ENCODE measurements around the gene POLD4.

The POLD4 gene

DNA sequence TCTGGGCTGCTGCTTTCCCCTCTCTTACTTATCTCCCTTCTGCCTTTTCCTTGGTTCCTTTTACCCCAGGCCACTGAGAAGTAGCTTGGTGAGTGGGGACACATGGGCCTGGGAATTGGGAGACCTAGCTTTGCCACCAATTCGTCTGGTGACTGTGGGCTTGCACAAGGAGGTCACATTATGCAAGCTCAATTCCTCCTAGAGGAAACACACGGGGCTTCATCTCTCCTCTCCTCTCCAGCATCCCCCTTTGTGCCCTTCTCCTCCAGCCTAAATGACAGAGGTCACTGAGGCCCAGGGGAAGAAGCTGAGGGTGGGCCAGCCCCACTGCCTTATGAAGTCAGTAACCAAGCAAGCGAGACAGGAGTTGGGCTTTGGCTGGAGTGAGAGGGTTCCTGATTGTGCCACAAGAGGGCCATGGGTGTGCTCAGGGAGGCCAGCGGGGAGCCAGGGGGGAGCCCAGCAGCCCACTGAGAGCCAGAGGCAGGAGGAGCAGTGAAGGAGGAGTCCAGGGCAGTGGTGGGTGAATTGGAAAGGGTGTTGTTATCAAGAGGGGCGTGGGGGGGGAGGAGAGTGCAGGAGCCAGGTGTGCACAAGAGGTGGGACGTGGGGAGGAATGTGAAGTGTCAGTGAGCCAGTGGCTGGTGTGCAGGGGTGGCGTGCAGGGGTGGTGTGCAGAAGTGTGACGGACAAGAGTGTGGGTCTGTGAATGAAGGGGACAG is 18.0 kb upstream of the POLD4 start:
- no peak for DNase-seq (ENCODE audit: low read depth in 2 of 2)

DNA sequence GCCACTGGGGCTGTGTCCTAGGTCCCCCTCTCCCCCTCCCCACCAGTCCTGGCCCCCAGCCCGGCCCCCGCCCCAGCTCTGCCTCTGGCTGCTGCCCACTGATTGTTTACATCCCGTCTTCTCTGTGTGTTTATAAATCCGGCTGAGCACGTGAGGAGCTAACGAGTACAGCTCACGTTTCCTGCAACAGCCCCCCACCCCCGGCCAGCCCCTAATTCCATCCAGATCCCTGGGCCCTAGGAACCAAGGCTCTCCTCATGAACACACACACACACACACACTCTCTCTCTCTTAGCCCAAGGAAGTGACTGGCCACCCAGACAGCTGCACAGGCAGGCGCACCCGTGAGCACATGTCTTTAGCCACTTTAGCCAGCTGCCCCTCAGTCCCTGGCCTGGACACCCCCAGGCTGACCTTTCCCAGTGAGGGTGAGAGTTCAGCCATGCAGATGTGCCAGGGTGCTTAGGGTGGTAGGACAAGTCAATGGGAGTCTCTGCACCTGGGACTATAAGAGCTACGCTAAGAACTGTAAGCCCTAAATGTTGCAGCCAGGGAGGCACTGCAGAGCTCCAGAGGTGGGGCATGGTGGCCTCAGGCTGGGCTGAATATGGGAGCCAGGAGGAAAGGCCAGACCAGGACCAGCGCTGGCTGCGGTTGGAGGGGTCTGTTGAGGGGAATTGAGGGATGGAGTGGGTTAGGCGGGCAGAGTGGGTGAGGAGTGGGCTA is 17.2 kb upstream of the POLD4 start:
- DNase-seq (ENCODE audit: low read depth in 2 of 2), result no peak

DNA sequence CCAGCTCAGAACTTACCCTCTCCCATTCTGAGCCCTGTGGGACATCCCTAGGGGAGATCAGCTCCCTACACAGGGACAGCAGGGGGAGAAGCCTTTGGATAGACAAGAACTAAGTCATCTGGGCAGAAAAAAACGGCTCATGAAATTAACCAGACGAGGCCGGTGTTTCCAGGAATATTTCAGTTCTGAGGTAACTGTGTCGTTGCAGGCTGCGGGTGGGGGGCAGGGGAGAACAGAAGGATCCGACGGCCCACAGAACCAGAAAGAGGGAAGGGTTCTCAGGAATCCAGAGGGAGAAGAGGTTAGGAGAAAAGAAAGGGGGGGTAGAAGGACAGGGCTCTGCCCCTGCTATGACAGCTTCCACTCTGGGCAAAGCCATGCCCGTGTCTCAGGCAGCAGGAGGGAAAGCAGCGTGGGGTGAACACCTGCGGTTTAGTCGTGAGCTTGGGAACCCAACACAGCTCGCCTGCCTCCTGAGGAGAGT is 16.5 kb upstream of the POLD4 start:
- no peak for DNase-seq (ENCODE audit: low read depth in 2 of 2)

DNA sequence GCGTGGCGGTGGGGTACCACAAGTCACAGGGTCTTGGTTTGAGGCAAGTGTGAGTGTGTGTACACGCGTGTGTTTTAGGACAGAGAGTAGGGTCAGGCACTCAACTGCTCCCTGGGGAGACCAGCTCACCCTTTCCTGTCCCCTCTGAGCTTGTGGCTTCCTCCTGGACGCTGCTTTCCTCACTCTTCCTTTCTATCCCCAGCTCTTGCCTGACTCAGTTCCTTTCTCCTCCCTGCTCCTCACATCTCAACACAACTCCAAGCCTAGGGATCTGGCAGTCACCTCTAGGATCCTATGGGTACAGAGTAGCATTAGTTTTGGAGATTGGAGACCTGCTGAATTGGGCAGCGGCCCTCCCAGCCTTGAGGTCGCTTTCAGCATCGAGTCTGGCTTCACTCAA is 15.9 kb upstream of the POLD4 start:
- DNase-seq (ENCODE audit: low read depth in 2 of 2), result no peak

DNA sequence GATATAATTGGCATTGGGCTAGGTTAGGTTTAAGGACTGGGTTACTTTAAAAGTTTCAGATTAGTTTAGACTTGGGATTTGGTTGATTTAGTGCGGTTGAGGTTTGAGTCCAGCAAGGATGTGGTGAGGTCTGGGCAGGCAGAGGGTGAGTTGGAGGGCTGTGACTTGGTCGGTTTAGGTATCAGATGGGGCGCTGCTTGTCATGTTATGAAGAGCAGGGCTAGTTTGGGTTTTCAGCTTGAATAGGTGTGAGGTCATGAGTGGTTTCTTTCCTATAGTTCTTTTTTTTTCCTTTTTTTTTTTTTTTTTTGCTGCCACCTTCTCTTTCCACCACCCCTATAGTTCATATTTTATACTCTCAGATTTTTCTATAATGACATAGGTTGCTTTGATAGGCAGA is 15.3 kb upstream of the POLD4 start:
- no peak for DNase-seq (ENCODE audit: low read depth in 2 of 2)

DNA sequence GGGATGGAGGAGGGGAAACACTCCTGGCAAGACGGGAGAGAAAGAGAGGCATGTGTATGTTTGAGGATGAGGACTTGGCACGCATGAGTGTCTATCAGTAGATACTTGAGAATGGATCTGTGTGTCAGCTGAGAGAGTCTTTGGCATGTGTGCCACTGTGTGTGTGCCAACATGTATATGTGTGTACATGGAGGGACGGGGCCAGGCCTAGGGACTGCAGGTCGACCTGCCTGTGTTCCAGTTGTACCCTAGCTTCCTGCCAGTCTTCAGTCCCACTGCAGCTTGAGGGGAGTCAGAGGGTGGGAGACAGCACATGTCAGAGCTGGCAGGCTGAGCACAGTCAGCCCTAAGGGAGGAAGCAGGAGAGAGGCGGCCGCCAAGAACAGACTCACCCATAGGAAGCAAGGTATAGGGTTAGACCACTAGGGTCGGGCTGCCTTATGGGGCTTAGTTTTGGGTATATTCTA is 14.4 kb upstream of the POLD4 start:
- no peak for DNase-seq (ENCODE audit: low read depth in 2 of 2)

DNA sequence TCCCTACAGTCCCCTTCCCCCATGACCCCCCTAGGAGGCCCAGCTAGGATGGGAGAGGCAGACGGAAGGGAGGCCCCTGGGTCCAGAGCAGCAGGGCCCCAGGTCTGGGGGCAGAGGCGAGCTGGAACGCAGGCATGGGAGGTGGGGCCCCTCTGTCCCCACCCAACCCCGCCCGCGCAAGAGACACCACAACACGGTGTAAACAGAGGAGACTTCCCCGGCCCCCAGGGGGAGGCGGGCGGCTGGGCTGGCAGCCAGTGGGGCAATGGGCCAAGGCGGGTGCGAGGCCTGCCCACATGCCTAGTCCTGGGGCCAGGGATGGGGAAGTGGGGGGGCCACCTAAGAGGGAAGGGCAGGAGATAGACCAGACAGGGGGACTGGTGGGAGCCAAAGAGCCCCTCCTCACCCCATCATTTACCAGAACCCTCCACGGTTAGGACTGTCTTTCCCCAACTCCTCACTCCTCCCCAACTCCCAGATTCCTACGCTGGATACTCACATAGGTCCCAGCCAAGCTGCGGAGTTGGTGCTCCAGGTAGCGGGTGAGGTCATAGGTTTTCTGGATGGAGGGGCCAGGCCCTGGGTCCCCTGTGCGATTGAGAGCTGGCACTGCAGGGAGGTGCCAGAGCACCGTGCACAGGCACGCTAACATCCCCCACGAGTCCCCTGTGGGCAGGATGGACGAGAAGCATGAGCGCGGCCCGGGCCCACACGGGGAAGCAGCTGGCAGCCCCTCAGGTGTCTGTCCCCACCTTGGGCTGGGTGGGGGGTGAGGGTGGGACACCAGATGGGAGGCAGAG is 13.8 kb upstream of the POLD4 start:
- DNase-seq (ENCODE audit: low read depth in 2 of 2), result no peak

DNA sequence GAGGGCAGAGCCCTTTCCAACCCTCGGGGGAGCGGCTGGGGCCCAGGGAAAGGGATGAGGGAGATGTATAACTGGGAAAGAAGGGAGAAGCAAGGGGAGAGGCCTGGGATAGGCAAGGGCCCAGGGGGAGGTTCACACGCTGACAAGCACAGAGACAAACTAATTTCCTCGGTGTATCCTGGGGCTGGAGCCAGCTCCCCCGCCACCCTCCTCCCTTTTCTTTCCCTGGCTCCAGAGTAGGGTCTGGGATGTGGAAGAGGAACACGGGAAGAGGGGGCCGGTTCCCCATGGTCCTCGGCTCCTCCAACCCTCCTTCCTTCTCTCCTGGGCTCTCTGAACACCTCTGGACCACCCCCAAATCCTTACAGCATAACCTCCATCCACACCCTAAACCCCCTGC is 13.2 kb upstream of the POLD4 start:
- no peak for DNase-seq (ENCODE audit: low read depth in 2 of 2)

DNA sequence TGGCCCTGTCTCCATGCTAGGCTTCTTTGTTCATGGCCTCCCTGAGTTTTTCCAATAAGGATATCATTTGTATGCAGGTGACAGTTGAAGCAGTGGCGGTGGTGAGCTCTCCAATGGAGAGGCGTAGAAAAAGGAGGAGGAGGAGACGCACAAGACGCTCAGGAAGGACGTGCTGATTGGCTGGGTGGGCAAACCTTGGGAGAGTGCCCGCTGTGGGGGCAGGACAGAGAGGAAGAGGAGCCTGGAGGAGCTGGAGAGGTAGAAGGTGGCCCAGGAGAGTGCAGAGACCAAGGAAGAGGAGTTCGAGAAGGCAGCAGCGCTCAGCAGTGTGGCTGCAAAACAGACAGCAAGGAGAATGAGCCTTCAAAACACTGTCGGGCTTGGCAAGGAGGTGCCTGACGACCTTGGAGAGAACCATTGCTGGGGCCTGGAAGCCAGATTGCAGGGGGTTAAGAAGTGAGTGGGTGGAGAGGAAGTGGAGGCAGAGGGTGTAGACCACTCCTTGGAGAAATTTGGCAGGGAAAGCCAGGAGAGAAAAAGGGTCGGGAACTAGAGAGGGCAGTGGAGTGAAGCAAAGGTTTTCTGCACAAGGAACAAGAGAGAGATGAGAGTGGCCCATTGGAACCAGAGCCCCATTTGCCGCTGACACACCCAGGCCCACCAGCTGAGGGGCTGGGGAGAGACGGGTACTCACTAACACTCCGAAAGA is 12.5 kb upstream of the POLD4 start:
- no peak for DNase-seq (ENCODE audit: low read depth in 2 of 2)

DNA sequence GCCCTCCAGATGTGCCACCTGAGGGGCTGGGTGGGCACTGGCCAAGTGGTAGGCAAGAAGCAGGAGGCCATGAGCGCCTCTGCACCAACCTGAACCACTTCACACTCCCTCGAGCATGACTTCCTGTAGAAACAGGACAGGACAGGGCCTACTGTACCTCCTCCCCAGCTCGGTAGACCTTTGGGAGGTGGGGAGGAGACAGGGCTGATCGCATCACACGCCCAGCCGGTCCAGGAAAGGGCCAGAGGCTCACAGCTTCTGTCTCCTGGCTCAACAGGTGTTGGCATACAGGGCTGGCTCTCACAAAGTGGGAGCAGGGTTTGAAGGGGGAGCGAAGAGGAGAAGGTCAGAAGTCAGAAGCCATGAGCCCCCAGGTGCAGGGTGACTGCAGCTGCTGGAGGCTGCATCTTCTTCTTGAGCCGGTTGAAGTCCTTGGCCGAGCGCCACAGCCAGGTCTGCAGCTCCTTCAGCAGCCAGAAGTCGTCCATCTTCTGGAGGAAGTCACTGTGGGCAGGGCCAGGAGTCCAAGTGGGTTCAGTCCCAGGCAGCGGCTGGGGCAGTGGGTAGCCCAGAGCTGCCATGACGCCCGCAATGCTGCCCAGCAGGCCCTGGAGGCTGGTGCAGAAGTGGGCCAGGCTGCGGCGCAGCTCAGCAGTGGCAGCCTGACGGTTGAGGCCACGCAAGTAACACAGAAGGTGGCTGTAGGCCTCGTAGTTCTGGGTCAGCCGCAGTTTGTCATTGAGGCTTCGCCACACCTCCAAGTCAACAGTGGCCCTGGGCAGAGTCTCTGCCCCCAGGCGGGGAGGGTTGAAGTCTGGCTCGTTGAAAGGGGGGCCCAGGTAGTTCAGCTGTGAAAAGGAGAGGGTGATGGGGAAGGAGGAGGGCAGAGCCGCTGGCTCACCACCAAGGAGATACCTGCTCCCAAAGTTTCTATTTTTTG is 11.7 kb upstream of the POLD4 start:
- no peak for DNase-seq (ENCODE audit: low read depth in 2 of 2)

DNA sequence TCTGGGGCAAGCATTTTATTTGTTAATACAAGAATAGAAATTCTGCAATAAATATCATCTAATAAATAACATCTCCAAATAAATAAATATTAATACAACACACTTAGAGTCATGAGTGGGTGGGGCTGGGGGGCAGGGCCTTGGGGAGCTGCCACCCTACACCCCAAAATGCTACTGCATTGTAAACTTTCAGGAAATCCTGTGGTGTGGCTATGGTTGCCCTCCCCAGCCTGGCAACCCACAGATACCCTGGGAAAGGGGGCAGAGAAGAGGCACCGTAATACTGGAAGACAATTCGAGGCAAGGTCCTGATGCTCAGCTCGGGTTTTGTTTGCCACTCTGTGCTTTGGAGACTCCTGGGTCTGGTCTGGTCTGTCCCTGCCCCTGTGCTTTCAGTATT is 10.8 kb upstream of the POLD4 start:
- no peak for DNase-seq (ENCODE audit: low read depth in 2 of 2)

DNA sequence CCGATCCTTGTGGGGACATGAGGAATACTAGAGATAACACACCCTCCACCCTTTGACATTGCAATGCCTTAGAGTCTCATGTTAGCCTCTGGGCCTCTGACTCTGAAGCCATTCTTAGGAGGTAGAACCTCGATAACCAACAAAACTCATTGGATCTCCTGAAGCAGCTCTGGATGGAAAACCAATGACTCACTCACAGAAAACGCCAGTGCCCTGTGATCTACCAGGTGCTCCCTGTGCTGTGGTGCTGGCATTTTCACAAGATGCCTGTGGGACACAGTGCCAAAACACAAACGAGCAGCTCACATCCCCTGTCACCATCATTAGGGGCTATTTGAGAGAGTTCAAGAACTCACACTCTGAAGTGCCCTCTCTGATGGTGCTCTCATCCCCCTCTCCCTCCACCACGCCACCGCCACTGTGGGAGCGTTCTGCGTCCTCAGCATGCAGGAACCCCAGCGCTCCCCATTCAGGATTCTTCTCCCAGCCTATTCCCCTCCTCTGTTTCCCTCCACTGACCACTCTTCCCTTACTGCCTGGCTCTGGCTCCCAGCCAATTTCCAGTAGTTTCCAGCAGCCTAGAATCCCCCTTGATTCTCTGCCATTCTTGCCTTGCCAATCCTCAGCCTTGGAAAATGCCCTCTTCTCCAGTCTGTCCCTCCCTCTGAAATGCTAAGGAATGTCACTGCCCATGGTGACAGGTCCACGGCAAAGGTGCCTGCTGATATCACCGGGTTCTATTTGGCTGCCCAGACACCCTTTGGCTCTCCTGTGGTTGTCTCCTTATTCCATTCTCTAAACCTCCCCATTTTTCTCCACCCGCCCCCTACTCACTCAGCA is 4.7 kb upstream of the POLD4 start:
- no peak for DNase-seq (ENCODE audit: low read depth in 2 of 2)

DNA sequence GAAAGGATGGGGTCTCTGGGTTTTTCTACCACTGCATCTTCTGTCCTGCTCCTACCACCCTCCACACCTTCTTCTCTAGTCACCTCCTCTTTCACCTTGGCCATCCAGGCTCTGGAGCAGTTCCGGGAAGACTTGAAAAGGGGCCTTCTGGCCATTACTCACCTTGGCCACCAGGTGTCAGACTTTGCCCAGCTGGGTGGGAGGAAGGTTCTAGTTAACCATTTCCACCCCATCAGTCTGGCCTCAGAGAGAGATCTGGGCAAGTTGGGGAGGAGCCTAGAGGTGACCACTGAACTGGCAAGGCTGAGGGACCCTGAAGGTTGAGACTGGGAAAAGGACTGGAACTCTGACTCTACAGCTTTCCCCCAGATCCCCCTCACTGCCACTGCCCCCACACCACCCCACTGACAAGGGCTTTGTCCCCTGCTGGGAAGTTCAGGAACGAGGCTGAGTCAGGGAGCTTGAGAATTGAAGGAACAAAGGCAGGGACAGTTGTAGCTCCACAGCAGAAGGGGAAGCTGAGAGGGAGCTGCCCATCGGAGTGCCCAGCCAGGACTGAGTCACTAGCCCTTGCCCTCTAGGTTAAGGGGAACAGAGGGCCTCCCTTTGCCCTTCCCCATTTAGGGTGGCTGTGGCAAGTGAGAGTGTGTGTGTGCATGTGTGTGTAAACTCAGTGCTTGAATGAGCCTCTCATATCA is 3.7 kb upstream of the POLD4 start:
- no peak for DNase-seq (ENCODE audit: low read depth in 2 of 2)

DNA sequence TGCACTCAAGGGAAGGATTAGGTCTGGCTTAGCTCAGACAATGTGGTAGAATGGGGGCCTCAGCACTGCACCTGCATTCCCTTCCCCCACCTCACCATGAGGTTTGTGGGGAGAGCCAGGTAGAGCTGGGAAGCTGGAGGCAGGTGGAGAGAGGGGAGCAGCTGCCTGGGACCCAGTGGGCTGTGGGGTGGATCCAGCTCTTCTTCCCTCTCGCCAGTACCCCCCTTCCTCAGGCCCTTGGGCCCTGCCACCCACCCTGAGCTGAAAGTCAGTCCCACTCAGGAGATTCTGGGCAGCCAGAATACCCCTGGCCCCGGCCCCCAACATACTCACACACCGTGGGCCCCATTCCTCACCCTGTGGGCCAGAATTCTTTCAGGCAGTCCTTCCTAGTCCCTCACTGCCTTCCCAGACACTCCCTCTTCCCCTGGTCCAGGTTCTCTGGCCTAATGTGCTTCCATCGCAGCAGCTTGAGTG is 3.1 kb upstream of the POLD4 start:
- DNase-seq (ENCODE audit: low read depth in 2 of 2), result no peak

DNA sequence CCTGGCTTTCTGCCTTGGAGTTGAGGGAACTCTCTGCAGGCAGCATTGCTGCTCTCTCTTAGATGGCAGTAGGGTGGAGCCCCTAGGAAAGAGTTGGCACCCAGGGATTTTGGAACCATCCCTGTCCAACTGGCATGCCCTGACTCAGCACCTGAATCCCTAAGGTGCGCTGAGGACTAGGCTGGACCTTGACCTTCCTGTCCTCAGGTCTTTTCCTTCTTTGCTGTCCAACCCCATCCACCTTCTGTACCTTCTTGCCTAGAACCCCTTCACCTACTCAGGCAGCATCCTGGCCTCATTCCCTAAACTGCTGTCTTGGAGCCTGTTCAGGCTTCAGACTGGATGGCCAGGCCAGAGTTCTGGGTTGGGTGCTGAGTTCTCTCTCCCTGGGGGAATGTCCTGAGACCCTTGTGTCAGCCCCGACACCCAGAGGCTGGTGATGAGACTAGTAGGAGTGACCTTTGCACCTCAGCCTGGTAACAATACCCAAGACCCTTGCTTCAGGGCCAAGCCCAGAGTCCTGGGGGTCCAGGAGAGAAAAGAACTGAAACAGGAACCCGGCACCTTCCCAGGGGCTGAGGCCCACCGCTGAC is 2.5 kb upstream of the POLD4 start:
- DNase-seq (ENCODE audit: low read depth in 2 of 2), result no peak

DNA sequence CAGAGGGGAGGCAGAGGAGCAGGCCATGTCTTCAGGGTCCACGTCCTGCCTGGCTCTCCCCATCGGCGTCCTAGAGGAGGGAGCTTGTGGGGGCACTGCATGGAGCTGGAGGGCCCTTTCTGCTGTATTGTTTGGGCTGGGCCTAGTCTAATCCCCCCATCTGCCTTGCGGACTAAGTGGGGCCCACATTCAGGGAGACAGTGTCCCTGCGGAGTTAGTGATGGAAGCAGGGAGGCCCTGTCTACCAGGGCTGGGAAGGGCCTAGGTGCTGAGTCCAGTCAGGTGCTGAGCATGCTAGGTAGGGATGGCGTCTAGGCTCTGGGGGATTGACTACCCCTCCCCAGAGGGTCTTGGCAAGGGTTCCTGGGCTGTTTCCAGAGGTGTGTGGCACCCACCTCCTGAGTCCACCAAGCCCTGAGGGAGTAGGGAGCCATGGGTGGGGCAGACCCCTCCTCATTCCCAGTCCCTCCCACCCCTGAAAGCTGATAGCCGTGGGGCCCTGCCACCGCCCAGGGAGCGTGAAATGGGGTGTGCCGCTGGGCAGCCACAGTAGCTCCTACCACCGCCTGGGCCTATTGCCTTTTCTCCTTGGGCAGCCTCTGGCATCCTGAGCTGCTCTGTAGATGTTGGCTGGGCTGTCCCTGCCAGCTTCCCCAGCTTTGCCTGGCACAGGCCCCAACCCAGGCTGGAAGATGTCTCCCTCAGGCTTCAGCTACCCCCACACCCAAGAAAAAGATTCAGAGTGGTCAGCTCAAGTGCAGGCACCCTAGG is 1.9 kb upstream of the POLD4 start:
- DNase-seq (ENCODE audit: low read depth in 2 of 2), result no peak

DNA sequence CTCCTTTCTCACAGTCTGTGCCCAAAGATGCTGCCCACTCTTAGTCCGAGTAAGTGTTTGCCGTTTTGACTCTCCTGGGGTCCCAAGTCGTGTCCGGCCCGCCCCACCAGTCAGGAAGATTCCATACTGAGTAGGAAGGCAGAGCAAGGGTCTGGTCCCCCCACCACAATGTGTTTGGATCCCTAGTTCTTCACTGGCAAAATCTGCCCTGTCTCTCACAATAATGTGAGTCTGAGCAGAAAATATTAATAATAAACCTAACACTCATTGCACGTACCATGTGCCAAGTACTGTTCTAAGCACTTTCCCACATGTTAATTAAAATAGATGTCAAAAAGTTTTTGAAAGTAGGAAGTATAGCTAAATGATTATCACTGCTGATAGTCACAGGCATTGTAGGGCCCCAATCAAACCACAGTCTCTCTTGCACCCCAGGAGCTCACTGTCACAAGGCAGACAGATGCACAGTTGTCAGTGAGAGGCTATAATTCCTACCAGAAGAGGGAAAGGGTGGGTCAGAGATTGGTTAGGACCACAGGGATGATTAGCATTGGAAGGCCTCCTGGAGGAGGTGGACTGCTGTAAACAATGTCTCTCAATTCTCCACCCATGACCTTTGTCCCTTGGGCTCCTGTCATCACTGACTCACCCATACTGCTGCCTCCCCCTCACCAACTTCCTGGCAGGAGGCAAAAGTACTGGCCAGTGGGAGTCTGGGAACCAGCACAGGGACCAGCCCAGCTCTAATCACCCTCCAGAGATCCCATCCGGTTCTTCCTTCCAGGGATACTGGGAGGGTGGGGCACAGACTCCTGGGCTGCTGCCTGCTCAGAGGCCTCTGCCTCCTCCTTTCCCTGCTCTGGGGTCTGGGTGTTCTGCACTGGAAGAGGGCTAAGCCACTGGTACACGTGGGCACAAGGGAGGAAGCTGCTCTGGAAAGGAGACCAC is 1.0 kb upstream of the POLD4 start:
- DNase-seq (ENCODE audit: low read depth in 2 of 2), result no peak

All from fibroblast of skin of left biceps (primary cell).